Thymus (tissue), 11 donors: Measurements from ENCODE around the gene SLFN14. TPM values are rescaled to one million over a fixed set of nuclear protein-coding genes. Genes with fewer than 3 reads are reported as not detected.
A peak's percentile ranks its signal among the peaks of the same experiment; 100 is the strongest.

Experiments used
- DNase-seq, 9 donors: peaks; one replicate each; pipeline ENCODE4 v3.0.0-alpha.2; 2013; ENCODE audit warnings: low spot score in 9 of 9, low read depth in 6 of 9, missing footprints in 1 of 9
- H3K27ac ChIP-seq, 2 donors: one replicate each; pipeline ENCODE4 v1.5.1; 2013; ENCODE audit warnings: control low read depth in 1 of 2, low read depth in 1 of 2, low read length in 1 of 2, mild to moderate bottlenecking in 1 of 2, moderate library complexity in 1 of 2
- H3K27me3 ChIP-seq, 2 donors: one replicate each; pipeline ENCODE4 v1.5.1; 2013; ENCODE audit warnings: low read length in 1 of 2; ENCODE audit not compliant: control insufficient read depth in 2 of 2, insufficient read depth in 1 of 2
- H3K36me3 ChIP-seq, 2 donors: one replicate each; pipeline ENCODE4 v1.5.1; 2013; ENCODE audit warnings: low read length in 1 of 2, mild to moderate bottlenecking in 1 of 2, moderate library complexity in 1 of 2; ENCODE audit not compliant: control insufficient read depth in 2 of 2, insufficient read depth in 2 of 2
- H3K4me1 ChIP-seq, 2 donors: one replicate each; pipeline ENCODE4 v1.5.1; 2013; ENCODE audit warnings: low read length in 2 of 2; ENCODE audit not compliant: control insufficient read depth in 2 of 2, insufficient read depth in 2 of 2
- H3K4me3 ChIP-seq, 2 donors: one replicate each; pipeline ENCODE4 v1.5.1; 2013; ENCODE audit warnings: low read length in 2 of 2, control low read depth in 1 of 2, mild to moderate bottlenecking in 1 of 2
- H3K9me3 ChIP-seq, 2 donors: one replicate each; pipeline ENCODE4 v1.5.1; 2013; ENCODE audit warnings: low read length in 1 of 2, mild to moderate bottlenecking in 1 of 2; ENCODE audit not compliant: control insufficient read depth in 2 of 2, insufficient read depth in 1 of 2
- WGBS: extraction: QIAGEN DNeasy Blood & Tissue Kit; methylation state at CpG from one replicate; pipeline ENCODE4 v1.1.7; 2013; 5-methylcytosine and 5-hydroxymethylcytosine counted together
- polyA plus RNA-seq: library from polyadenylated mRNA; stranded (reverse); fragments of 200-250 nt; gene quantifications from one replicate; pipeline ENCODE4 v1.2.3, GENCODE V29; 2013
- total RNA-seq: library from RNA; stranded (reverse); fragments of 120-200 nt; gene quantifications from one replicate; pipeline ENCODE4 v1.2.4, GENCODE V29; 2013
- donor health status: healthy.

Gene SLFN14
- total and polyA plus RNA-seq, 2 donors = 0.02 to 0.19 TPM

- Histone ChIP-seq H3K27ac (no peak overlapping the region), H3K4me3 (peak overlapping the region; percentile 87 to 88), H3K4me1 (peaks cover 9 to 10% of the 10 kb centered on the region in 2 donors), H3K36me3 (no peaks in the 10 kb centered on the region), H3K27me3 (peaks cover 0 to 5% of the 10 kb centered on the region in 2 donors), H3K9me3 (no peaks in the 10 kb centered on the region)
- 76% methylated on average over 12 of the region's 12 CpGs for WGBS
- peak in 2 of 9 donors; percentile 6 to 36 for DNase-seq
Measured at GRCh38 chr17:35588196-35588920, 27.7 kb upstream of the SLFN14 start.

- peaks cover 9 to 10% of the 10 kb centered on the region in 2 donors for H3K4me1 ChIP-seq
- WGBS = under 1% methylated on average over 50 of the region's 50 CpGs
- H3K4me3 ChIP-seq = peak within 1 kb of the TSS; percentile 87 to 88
- peaks cover 0 to 7% of the 10 kb centered on the region in 2 donors for H3K27me3 ChIP-seq
- peak within 1 kb of the TSS; percentile 91 to 96 for H3K27ac ChIP-seq
- H3K36me3 ChIP-seq = no peaks in the 10 kb centered on the region
- H3K9me3 ChIP-seq = no peaks in the 10 kb centered on the region
- DNase-seq = peak; percentile 96 to 100 (median 99)
Measured at GRCh38 chr17:35587074-35587961, 26.7 kb upstream of the SLFN14 start, which contains the start of gene AP2B1. AP2B1 (plus strand) TSS chr17:35587322; CDS start chr17:35594031, 6,709 bp downstream.

GRCh38 chr17:35586569-35587073 lies 26.0 kb upstream of the SLFN14 start:
- H3K27me3 ChIP-seq = peaks cover 0 to 7% of the 10 kb centered on the region in 2 donors
- H3K36me3 ChIP-seq = no peaks in the 10 kb centered on the region
- peak overlapping the region; percentile 87 to 88 for H3K4me3 ChIP-seq
- DNase-seq = peak in 1 of 9 donors; percentile 23
- no peaks in the 10 kb centered on the region for H3K9me3 ChIP-seq
- 30% methylated on average over 7 of the region's 7 CpGs for WGBS
- peak overlapping the region; percentile 91 to 96 for H3K27ac ChIP-seq
- peaks cover 9 to 10% of the 10 kb centered on the region in 2 donors for H3K4me1 ChIP-seq

- DNase-seq = no peak
- H3K36me3 ChIP-seq = no peaks in the 10 kb centered on the region
- 100% methylated on average over 1 of the region's 1 CpG for WGBS
- H3K4me1 ChIP-seq = peaks cover 11 to 12% of the 10 kb centered on the region in 2 donors
- no peaks in the 10 kb centered on the region for H3K9me3 ChIP-seq
- H3K27me3 ChIP-seq = peaks cover 0 to 7% of the 10 kb centered on the region in 2 donors
- H3K27ac ChIP-seq = no peak overlapping the region
- H3K4me3 ChIP-seq = no peak overlapping the region
Measured at GRCh38 chr17:35584061-35584460, 23.4 kb upstream of the SLFN14 start.

GRCh38 chr17:35578929-35579432 lies 18.4 kb upstream of the SLFN14 start:
- Histone ChIP-seq H3K9me3 (no peaks in the 10 kb centered on the region), H3K27ac (peak overlapping the region; percentile 93 to 97), H3K4me3 (peak overlapping the region; percentile 71 to 90), H3K27me3 (peaks cover 0 to 4% of the 10 kb centered on the region in 2 donors), H3K36me3 (peaks cover 3 to 6% of the 10 kb centered on the region in 2 donors), H3K4me1 (peaks cover 12 to 16% of the 10 kb centered on the region in 2 donors)
- 4% methylated on average over 11 of the region's 11 CpGs for WGBS
- peak in 4 of 9 donors; percentile 19 to 58 (median 34) for DNase-seq

- H3K9me3 ChIP-seq = no peaks in the 10 kb centered on the region
- DNase-seq = peak; percentile 76 to 96 (median 89)
- H3K27me3 ChIP-seq = peaks cover 0 to 2% of the 10 kb centered on the region in 2 donors
- WGBS = under 1% methylated on average over 45 of the region's 45 CpGs
- H3K4me3 ChIP-seq = peak within 1 kb of the TSS; percentile 71 to 90
- H3K27ac ChIP-seq = peak within 1 kb of the TSS; percentile 94 to 97
- H3K36me3 ChIP-seq = peaks cover 7 to 11% of the 10 kb centered on the region in 2 donors
- peaks cover 12 to 16% of the 10 kb centered on the region in 2 donors for H3K4me1 ChIP-seq
Measured at GRCh38 chr17:35578197-35578928, 17.7 kb upstream of the SLFN14 start, which contains the start of gene PEX12. PEX12 (minus strand) TSS chr17:35578571; CDS start chr17:35578021, 550 bp downstream.

GRCh38 chr17:35577830-35578196 lies 17.2 kb upstream of the SLFN14 start:
- peak overlapping the region; percentile 71 to 90 for H3K4me3 ChIP-seq
- DNase-seq = peak in 2 of 9 donors; percentile 7 to 29
- peaks cover 8 to 12% of the 10 kb centered on the region in 2 donors for H3K36me3 ChIP-seq
- H3K27ac ChIP-seq = peak overlapping the region; percentile 94 to 97
- H3K4me1 ChIP-seq = peaks cover 12 to 16% of the 10 kb centered on the region in 2 donors
- no peaks in the 10 kb centered on the region for H3K9me3 ChIP-seq
- H3K27me3 ChIP-seq = no peaks in the 10 kb centered on the region
- WGBS = 7% methylated on average over 8 of the region's 8 CpGs

GRCh38 chr17:35575759-35576158 lies 15.1 kb upstream of the SLFN14 start:
- DNase-seq = no peak
- peaks cover 12 to 16% of the 10 kb centered on the region in 2 donors for H3K4me1 ChIP-seq
- 99% methylated on average over 3 of the region's 3 CpGs for WGBS
- peaks cover 14 to 15% of the 10 kb centered on the region in 2 donors for H3K36me3 ChIP-seq
- H3K27ac ChIP-seq = no peak overlapping the region
- H3K4me3 ChIP-seq = no peak overlapping the region
- H3K9me3 ChIP-seq = no peaks in the 10 kb centered on the region
- no peaks in the 10 kb centered on the region for H3K27me3 ChIP-seq
